MM.1S (cell line): ENCODE measurements around the gene SWI5.

Experiments used
- CTCF ChIP-seq: fragments of 300-600 bp; sonication (generic); IDR thresholded peaks from 2 replicates; pipeline ENCODE4 v1.5.1; 2016; ENCODE audit warnings: antibody characterized with exemption, low read length, mixed read lengths
- EZH2 ChIP-seq: fragments of 300-600 bp; sonication (generic); optimal IDR thresholded peaks from 2 replicates; pipeline ENCODE3; 2017; ENCODE audit warnings: low read depth, mild to moderate bottlenecking, antibody characterized with exemption, low read length, mixed read lengths
- EZH2phosphoT487 ChIP-seq: fragments of 300-600 bp; sonication (generic); IDR thresholded peaks from 2 replicates; pipeline ENCODE4 v1.6.1; 2018; ENCODE audit warnings: antibody characterized with exemption, low read length

- TF ChIP-seq CTCF = no peak
- no peak for TF ChIP-seq EZH2
- TF ChIP-seq EZH2phosphoT487 = no peak
Observed at GRCh38 chr9:128292009-128292408, 15.9 kb downstream of the SWI5 start.
